ENCODE results near the gene HRH3. TPM values are rescaled to one million over a fixed set of nuclear protein-coding genes. Genes with fewer than 3 reads are reported as not detected.

Gene HRH3
- total RNA-seq, 6 donors from 2014 or later, result not detected

DNA sequence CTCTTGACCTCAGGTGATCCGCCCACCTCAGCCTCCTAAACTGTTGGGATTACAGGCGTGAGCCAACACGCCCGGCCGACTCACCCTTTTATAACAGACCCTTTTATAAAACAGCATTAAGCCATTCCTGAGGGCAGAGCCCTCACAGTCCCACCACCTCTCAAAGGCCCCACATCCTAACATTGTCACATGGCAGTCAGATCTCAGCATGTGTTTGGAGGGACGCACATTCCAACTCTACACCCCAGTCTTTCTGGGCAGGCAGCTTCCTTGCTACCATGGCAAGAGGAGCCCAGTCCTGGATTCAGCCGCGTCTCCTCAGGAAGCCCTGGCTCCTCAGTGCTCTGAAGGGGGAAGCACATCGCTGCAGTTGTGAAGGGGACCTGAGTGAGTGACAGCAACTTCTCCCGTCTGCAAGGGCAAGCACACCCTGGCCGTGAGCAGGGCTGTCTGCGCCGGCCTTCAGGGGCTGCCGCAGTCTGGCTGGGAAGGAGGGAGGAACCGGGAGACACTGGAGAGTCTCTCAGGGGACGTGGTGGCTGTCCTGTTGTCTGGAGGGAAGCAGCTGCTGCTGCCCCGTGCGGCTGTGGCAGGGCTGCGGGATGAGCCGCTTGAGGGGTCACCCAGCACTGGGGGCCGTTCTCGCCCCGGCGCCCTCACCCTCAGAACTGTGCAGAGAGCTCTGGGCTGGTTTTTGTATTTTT, 34.1 kb upstream of the HRH3 start:
- no peak overlapping the region for H3K4me3 ChIP-seq
- H3K36me3 ChIP-seq, result peaks cover 3 to 34% (median 16%) of the 10 kb centered on the region in 4 donors
- 83 to 90% methylated on average over 13 to 23 of the region's 24 CpGs for WGBS, 2 donors
- TF ChIP-seq POLR2A (IDR thresholded peaks at IDR 0.05) (no peak), EP300 (IDR thresholded peaks at IDR 0.05) (no peak), POLR2AphosphoS5 (IDR thresholded peaks at IDR 0.05) (no peak)
- TF ChIP-seq, protein P1, sequence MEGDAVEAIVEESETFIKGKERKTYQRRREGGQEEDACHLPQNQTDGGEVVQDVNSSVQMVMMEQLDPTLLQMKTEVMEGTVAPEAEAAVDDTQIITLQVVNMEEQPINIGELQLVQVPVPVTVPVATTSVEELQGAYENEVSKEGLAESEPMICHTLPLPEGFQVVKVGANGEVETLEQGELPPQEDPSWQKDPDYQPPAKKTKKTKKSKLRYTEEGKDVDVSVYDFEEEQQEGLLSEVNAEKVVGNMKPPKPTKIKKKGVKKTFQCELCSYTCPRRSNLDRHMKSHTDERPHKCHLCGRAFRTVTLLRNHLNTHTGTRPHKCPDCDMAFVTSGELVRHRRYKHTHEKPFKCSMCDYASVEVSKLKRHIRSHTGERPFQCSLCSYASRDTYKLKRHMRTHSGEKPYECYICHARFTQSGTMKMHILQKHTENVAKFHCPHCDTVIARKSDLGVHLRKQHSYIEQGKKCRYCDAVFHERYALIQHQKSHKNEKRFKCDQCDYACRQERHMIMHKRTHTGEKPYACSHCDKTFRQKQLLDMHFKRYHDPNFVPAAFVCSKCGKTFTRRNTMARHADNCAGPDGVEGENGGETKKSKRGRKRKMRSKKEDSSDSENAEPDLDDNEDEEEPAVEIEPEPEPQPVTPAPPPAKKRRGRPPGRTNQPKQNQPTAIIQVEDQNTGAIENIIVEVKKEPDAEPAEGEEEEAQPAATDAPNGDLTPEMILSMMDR (IDR thresholded peaks at IDR 0.05), result no peak
- peak in 1 of 2 donors; percentile 77 for DNase-seq
- ATAC-seq (ENCODE audit: low FRiP score in 2 of 2), result no peak
- H3K27me3 ChIP-seq, result no peaks in the 10 kb centered on the region
- H3K9me3 ChIP-seq, result no peaks in the 10 kb centered on the region
- no peak overlapping the region for H3K27ac ChIP-seq
- H3K4me1 ChIP-seq, result no peaks in the 10 kb centered on the region

DNA sequence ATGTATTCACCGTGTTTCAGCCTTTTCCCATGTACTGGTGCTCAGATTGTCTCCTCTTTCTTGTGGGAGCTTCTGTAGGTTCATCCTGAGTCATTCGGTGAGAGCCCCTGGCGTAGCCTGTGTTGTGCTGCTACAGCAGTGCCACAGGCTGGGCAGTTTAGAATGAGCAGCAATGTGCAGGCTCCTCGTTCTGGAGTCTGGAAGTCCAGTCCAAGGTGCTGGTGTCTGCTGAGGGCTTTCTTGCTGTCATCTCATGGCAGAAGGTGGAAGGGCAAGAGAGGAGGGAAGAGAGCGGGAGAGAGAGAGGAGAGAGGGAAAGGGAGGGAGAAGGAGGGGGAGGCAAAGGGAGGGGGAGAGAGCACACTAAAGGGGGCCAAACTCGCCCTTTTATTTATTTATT, 33.3 kb upstream of the HRH3 start:
- Histone ChIP-seq H3K27me3 (no peaks in the 10 kb centered on the region), H3K4me3 (no peak overlapping the region), H3K27ac (no peak overlapping the region), H3K4me1 (no peaks in the 10 kb centered on the region), H3K9me3 (no peaks in the 10 kb centered on the region), H3K36me3 (peaks cover 3 to 29% (median 12%) of the 10 kb centered on the region in 4 donors)
- DNase-seq, result no peak
- WGBS, 2 donors, result 91 to 92% methylated on average over 6 of the region's 6 CpGs
- no peak for TF ChIP-seq POLR2A (IDR thresholded peaks at IDR 0.05)
- TF ChIP-seq EP300 (IDR thresholded peaks at IDR 0.05), result no peak
- TF ChIP-seq POLR2AphosphoS5 (IDR thresholded peaks at IDR 0.05), result no peak
- ATAC-seq (ENCODE audit: low FRiP score in 2 of 2), result no peak

DNA sequence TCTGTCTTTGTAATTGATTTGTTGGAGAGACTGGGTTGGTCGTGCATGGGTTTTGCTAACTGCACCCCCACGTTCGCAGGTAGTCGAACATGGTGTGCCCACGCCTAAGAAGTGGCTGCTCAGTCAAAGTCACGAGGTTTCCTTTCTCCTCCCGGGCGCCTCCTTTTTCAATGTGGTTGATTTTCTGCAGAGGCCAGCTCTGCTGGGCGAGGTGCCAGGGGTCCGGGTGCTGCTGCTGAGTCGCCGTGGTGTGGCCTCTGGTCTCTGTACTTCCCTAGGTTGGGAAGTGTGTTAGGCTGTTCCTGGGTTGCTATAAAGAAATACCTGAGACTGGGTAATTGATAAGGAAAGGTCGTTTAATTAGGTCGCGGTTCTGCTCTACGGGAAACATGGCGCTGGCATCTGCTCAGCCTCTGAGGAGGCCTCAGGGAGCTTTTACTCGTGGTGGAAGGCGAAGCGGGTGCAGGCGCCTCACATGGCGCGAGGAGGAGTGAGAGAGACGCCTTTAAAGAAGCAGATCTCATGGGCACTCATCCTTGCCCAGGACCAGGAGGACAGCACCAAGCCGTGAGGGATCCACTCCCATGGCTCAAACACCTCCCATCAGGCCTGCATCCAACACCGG, 32.4 kb upstream of the HRH3 start:
- WGBS, 2 donors, result 89 to 93% methylated on average over 26 of the region's 26 CpGs
- ATAC-seq (ENCODE audit: low FRiP score in 2 of 2) (no peak), DNase-seq (no peak)
- H3K4me1 ChIP-seq, result peaks cover 0 to under 1% (median 0%) of the 10 kb centered on the region in 4 donors
- no peak for TF ChIP-seq POLR2AphosphoS5 (IDR thresholded peaks at IDR 0.05)
- TF ChIP-seq POLR2A (IDR thresholded peaks at IDR 0.05), result no peak
- TF ChIP-seq EP300 (IDR thresholded peaks at IDR 0.05), result no peak
- TF ChIP-seq, protein P1 (IDR thresholded peaks at IDR 0.05), result no peak
- H3K27ac ChIP-seq, result no peak overlapping the region
- H3K9me3 ChIP-seq, result no peaks in the 10 kb centered on the region
- H3K4me3 ChIP-seq, result no peak overlapping the region
- no peaks in the 10 kb centered on the region for H3K27me3 ChIP-seq
- H3K36me3 ChIP-seq, result peaks cover 3 to 23% (median 11%) of the 10 kb centered on the region in 4 donors

DNA sequence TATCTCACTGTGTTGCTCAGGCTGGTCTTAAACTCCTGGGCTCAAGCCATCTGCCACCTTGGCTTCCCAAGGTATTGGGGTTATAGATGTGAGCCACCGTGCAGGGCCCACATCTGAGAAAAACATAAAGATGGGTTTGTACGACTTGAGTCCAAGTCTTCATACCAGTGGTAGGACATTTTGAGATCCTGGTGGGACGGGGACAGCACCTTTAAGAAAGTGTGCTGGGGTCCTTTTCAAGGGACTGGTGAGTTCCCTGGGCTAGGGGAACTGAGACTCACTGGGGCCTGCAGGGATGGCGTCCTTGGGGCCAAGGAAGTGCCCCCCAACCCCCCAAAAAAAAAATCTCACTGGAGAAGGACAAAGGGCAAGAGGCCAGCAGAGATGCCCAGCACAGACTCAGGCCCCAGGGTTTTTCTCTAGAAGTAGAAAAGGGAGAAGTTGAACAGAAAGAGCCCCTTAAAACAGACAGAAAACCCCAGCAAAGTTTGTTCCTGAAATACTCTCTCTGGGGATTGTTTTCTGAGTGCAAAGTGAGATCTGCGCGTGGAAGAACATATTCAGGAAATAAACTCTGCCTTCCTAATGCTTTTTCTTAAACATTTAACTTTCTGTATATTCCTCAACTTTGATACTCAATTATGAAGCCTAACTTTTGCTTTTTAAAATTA, 28.9 kb upstream of the HRH3 start:
- Histone ChIP-seq H3K27ac (no peak overlapping the region), H3K36me3 (peaks cover 0 to 15% (median 0%) of the 10 kb centered on the region in 4 donors), H3K27me3 (no peaks in the 10 kb centered on the region), H3K4me3 (no peak overlapping the region), H3K4me1 (peaks cover 0 to 14% (median 5%) of the 10 kb centered on the region in 4 donors), H3K9me3 (no peaks in the 10 kb centered on the region)
- WGBS, 2 donors, result 72 to 76% methylated on average over 6 of the region's 6 CpGs
- no peak for ATAC-seq (ENCODE audit: low FRiP score in 2 of 2)
- no peak for TF ChIP-seq EP300 (IDR thresholded peaks at IDR 0.05)
- TF ChIP-seq POLR2AphosphoS5 (IDR thresholded peaks at IDR 0.05), result no peak
- TF ChIP-seq, protein P1 (IDR thresholded peaks at IDR 0.05), result no peak
- TF ChIP-seq POLR2A (IDR thresholded peaks at IDR 0.05), result no peak
- no peak for DNase-seq
